Measurements from ENCODE around the gene METTL8. TPM values are rescaled to one million over a fixed set of nuclear protein-coding genes. Genes with fewer than 3 reads are reported as not detected.

METTL8 gene
- total and polyA plus RNA-seq, 2 experiments from 2014 or later: 16.8 to 30.5 TPM

GRCh38 chr2:171334171-171334570 is 99.6 kb downstream of the METTL8 start:
- H3K9me3 ChIP-seq (ENCODE audit: low read depth): no peaks in the 10 kb centered on the region
- WGBS (ENCODE audit: low lambda C conversion rate, missing lambda C conversion rate): 90% methylated on average over 2 of the region's 2 CpGs
- H3K27ac ChIP-seq: no peak overlapping the region
- no peak for DNase-seq (ENCODE audit: low spot score)
- no peak overlapping the region for H3K4me2 ChIP-seq
- no peaks in the 10 kb centered on the region for H4K20me1 ChIP-seq (ENCODE audit: insufficient read depth, poor library complexity, severe bottlenecking)
- H3K4me1 ChIP-seq (ENCODE audit: insufficient read depth): no peaks in the 10 kb centered on the region
- no peaks in the 10 kb centered on the region for H3K27me3 ChIP-seq
- no peak overlapping the region for H2AFZ ChIP-seq
- TF ChIP-seq CTCF (IDR thresholded peaks at IDR 0.05; ENCODE audit: poor library complexity) (no peak), EZH2 (IDR thresholded peaks at IDR 0.05; ENCODE audit: borderline replicate concordance) (no peak), EZH2phosphoT487 (IDR thresholded peaks at IDR 0.05; ENCODE audit: low read depth, severe bottlenecking, unreplicated experiment) (no peak)
- no peaks in the 10 kb centered on the region for H3K79me2 ChIP-seq
- H3K4me3 ChIP-seq: no peak overlapping the region
- H3K9me2 ChIP-seq (replicated peaks; ENCODE audit: insufficient read depth): no peaks in the 10 kb centered on the region
- no peaks in the 10 kb centered on the region for H3K36me3 ChIP-seq (replicated peaks; ENCODE audit: insufficient read depth, low read depth)

- Histone ChIP-seq H4K20me1 (ENCODE audit: insufficient read depth, poor library complexity, severe bottlenecking) (no peaks in the 10 kb centered on the region), H3K27ac (no peak overlapping the region)
These were observed 103.4 kb downstream of the METTL8 start for GRCh38 chr2:171330155-171330956.

GRCh38 chr2:171327043-171327496 is 106.7 kb downstream of the METTL8 start:
- H3K36me3 ChIP-seq (replicated peaks; ENCODE audit: insufficient read depth, low read depth): no peaks in the 10 kb centered on the region
- H2AFZ ChIP-seq: no peak overlapping the region

More at GRCh38 chr2:171330155-171330956, 103.4 kb downstream of the METTL8 start:
- Histone ChIP-seq H2AFZ (no peak overlapping the region), H3K4me3 (no peak overlapping the region), H3K4me1 (ENCODE audit: insufficient read depth) (no peaks in the 10 kb centered on the region), H3K79me2 (no peaks in the 10 kb centered on the region), H3K9me3 (ENCODE audit: low read depth) (no peaks in the 10 kb centered on the region), H3K9me2 (replicated peaks; ENCODE audit: insufficient read depth) (no peaks in the 10 kb centered on the region), H3K4me2 (no peak overlapping the region), H3K36me3 (replicated peaks; ENCODE audit: insufficient read depth, low read depth) (no peaks in the 10 kb centered on the region), H3K27me3 (no peaks in the 10 kb centered on the region)
- WGBS (ENCODE audit: low lambda C conversion rate, missing lambda C conversion rate): 81% methylated on average over 5 of the region's 5 CpGs
- no peak for DNase-seq (ENCODE audit: low spot score)
- TF ChIP-seq EZH2phosphoT487 (IDR thresholded peaks at IDR 0.05; ENCODE audit: low read depth, severe bottlenecking, unreplicated experiment) (no peak), EZH2 (IDR thresholded peaks at IDR 0.05; ENCODE audit: borderline replicate concordance) (no peak), CTCF (IDR thresholded peaks at IDR 0.05; ENCODE audit: poor library complexity) (no peak)

More at GRCh38 chr2:171327043-171327496, 106.7 kb downstream of the METTL8 start:
- Histone ChIP-seq H3K9me2 (replicated peaks; ENCODE audit: insufficient read depth) (no peaks in the 10 kb centered on the region), H4K20me1 (ENCODE audit: insufficient read depth, poor library complexity, severe bottlenecking) (no peaks in the 10 kb centered on the region), H3K4me2 (no peak overlapping the region), H3K4me3 (no peak overlapping the region), H3K79me2 (no peaks in the 10 kb centered on the region), H3K27ac (no peak overlapping the region), H3K27me3 (no peaks in the 10 kb centered on the region), H3K4me1 (ENCODE audit: insufficient read depth) (no peaks in the 10 kb centered on the region), H3K9me3 (ENCODE audit: low read depth) (no peaks in the 10 kb centered on the region)
- no peak for TF ChIP-seq CTCF (IDR thresholded peaks at IDR 0.05; ENCODE audit: poor library complexity)
- no peak for TF ChIP-seq EZH2 (IDR thresholded peaks at IDR 0.05; ENCODE audit: borderline replicate concordance)
- no peak for TF ChIP-seq EZH2phosphoT487 (IDR thresholded peaks at IDR 0.05; ENCODE audit: low read depth, severe bottlenecking, unreplicated experiment)
- DNase-seq (ENCODE audit: low spot score): no peak
- 84% methylated on average over 4 of the region's 4 CpGs for WGBS (ENCODE audit: low lambda C conversion rate, missing lambda C conversion rate)
